Naive thymus-derived CD4-positive, alpha-beta T cell (primary cell): ENCODE results near the gene MRPL33. TPM values are rescaled to one million over a fixed set of nuclear protein-coding genes. Genes with fewer than 3 reads are reported as not detected.

Experiments used
- ATAC-seq: fragments of 150-1000 bp; cut with Tn5 transposase; 2 replicates; pipeline ENCODE4 v1.10.0; 2021; ENCODE audit warnings: mild to moderate bottlenecking, moderate library complexity
- CTCF ChIA-PET: fragments of 350-600 bp; sonication (Branson Sonifier 250); formaldehyde crosslinking; loops from one replicate; lab custom pipeline; 2021; ENCODE audit warnings: antibody characterized with exemption; lab: Charles Lee
- POLR2A ChIA-PET: fragments of 350-600 bp; sonication (Branson Sonifier 250); formaldehyde crosslinking; loops from one replicate; lab custom pipeline; 2021; ENCODE audit warnings: antibody characterized with exemption, inconsistent platforms; lab: Charles Lee
- DNase-seq, 9 donors: peaks; one replicate each; pipeline versions ENCODE4 v3.0.0 to v3.0.0-alpha.2; 2020 to 2022; ENCODE audit warnings: mixed read lengths in 1 of 9
- H3K27ac ChIP-seq: one replicate; pipeline ENCODE4 v1.7.0; 2013; ENCODE audit warnings: mild to moderate bottlenecking, low read depth, low read length, moderate library complexity
- H3K27me3 ChIP-seq, 2 donors: one replicate each; pipeline ENCODE4 v1.7.0; 2013; ENCODE audit warnings: low read length in 2 of 2, mild to moderate bottlenecking in 2 of 2, moderate library complexity in 2 of 2; ENCODE audit not compliant: control insufficient read depth in 2 of 2, insufficient read depth in 2 of 2
- H3K36me3 ChIP-seq, 3 experiments: 1 replicate in 2 of 3; 2 replicates in 1 of 3; pipeline ENCODE4 v1.7.0; 2013; ENCODE audit warnings: low read length in 3 of 3, mild to moderate bottlenecking in 3 of 3, moderate library complexity in 1 of 3; ENCODE audit not compliant: insufficient read depth in 3 of 3, control insufficient read depth in 2 of 3
- H3K4me1 ChIP-seq, 2 donors: one replicate each; pipeline ENCODE4 v1.7.0; 2013; ENCODE audit warnings: low read length in 2 of 2, mild to moderate bottlenecking in 2 of 2, moderate library complexity in 1 of 2; ENCODE audit not compliant: control insufficient read depth in 2 of 2, insufficient read depth in 2 of 2
- H3K4me3 ChIP-seq: 2 replicates; pipeline ENCODE4 v1.7.0; 2013; ENCODE audit warnings: mild to moderate bottlenecking, low read length
- H3K9me3 ChIP-seq, 3 experiments: 1 replicate in 2 of 3; 2 replicates in 1 of 3; pipeline ENCODE4 v1.7.0; 2013; ENCODE audit warnings: low read length in 3 of 3; ENCODE audit not compliant: control insufficient read depth in 2 of 3
- H3K27ac Mint-ChIP-seq, 9 donors: one replicate each; pipeline ENCODE4 v1.8.0; 2020 to 2022; ENCODE audit warnings: mixed read lengths in 9 of 9, mild to moderate bottlenecking in 8 of 9, moderate library complexity in 5 of 9, inconsistent platforms in 2 of 9
- H3K27me3 Mint-ChIP-seq, 5 donors: one replicate each; pipeline ENCODE4 v1.8.0; 2021 to 2022; ENCODE audit warnings: mixed read lengths in 5 of 5, mild to moderate bottlenecking in 1 of 5
- H3K36me3 Mint-ChIP-seq, 5 donors: one replicate each; pipeline ENCODE4 v1.8.0; 2020 to 2022; ENCODE audit warnings: mixed read lengths in 5 of 5, mild to moderate bottlenecking in 3 of 5, inconsistent platforms in 1 of 5
- H3K4me1 Mint-ChIP-seq, 7 donors: one replicate each; pipeline ENCODE4 v1.8.0; 2020 to 2022; ENCODE audit warnings: mixed read lengths in 7 of 7, mild to moderate bottlenecking in 3 of 7, inconsistent platforms in 1 of 7
- H3K4me3 Mint-ChIP-seq, 10 donors: one replicate each; pipeline ENCODE4 v1.8.0; 2020 to 2022; ENCODE audit warnings: mild to moderate bottlenecking in 10 of 10, mixed read lengths in 10 of 10, moderate library complexity in 6 of 10, inconsistent platforms in 2 of 10
- H3K9me3 Mint-ChIP-seq, 11 donors: one replicate each; pipeline ENCODE4 v1.8.0; 2020 to 2022; ENCODE audit warnings: mixed read lengths in 11 of 11, mild to moderate bottlenecking in 4 of 11, inconsistent platforms in 1 of 11, moderate library complexity in 1 of 11
- intact Hi-C, 2 donors: fragments of 100-400 bp; cut with micrococcal nuclease; formaldehyde crosslinking; loops; one replicate each; pipeline ENCODE4 v1.15.1; 2023
- polyA plus RNA-seq, 2 donors: library from polyadenylated mRNA; unstranded; fragments of 300-500 nt; fragmentation: Illumina TruSeq; gene quantifications; one replicate each; pipeline ENCODE4 v1.2.3, GENCODE V29; 2021
- total RNA-seq, 6 experiments: library from RNA in 5 of 6; stranded (reverse) in 5 of 6; gene quantifications; 1 replicate in 5 of 6; 2 replicates in 1 of 6; pipeline ENCODE4 v1.2.3 and lab custom pipeline; 2021 to 2026

The MRPL33 gene
- total and polyA plus RNA-seq, 7 experiments from 2014 or later, result 27.3 to 233 (median 38.8) TPM

DNA sequence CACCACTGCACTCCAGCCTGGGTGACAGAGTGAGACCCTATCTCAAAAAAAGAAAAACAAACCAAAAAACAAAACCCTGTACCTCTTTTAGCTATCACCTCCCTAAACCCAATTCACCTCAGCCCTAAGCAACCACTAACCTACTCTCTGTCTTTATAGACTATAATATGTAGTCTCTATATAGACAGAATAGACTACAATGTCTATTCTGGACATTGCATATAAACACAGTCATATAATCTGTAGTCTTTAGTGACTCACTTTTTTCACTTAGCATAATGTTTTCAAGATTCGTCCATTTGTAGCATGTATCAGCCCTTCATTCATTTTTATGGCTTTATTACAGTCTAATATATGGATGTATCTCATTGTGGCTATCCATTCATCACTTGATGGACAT is 37.2 kb upstream of the MRPL33 start:
- DNase-seq (no peak), ATAC-seq (no peak)
- Histone ChIP-seq H3K9me3 (no peaks in the 10 kb centered on the region), H3K27me3 (no peaks in the 10 kb centered on the region), H3K36me3 (no peaks in the 10 kb centered on the region), H3K27ac (no peak overlapping the region), H3K4me1 (peaks cover 5 to 15% of the 10 kb centered on the region in 2 donors), H3K4me3 (no peak overlapping the region)
- H3K27ac Mint-ChIP-seq, result peak overlapping the region in 3 of 9 donors; percentile 62 to 75 (median 72)
- peaks cover 0 to 3% (median 0%) of the 10 kb centered on the region in 11 donors for H3K9me3 Mint-ChIP-seq
- H3K27me3 Mint-ChIP-seq, result no peaks in the 10 kb centered on the region
- intact Hi-C loops, result loop anchor here in 1 of 2 donors (2.0 kb wide), 1 partner anchor 36 kb away; the partner anchor contains the start of gene MRPL33
- H3K4me3 Mint-ChIP-seq, result peak overlapping the region in 6 of 10 donors; percentile 46 to 82 (median 74)
- CTCF ChIA-PET, result no interaction called here
- peaks cover 11 to 30% (median 14%) of the 10 kb centered on the region in 7 donors for H3K4me1 Mint-ChIP-seq
- POLR2A ChIA-PET, result no interaction called here
- H3K36me3 Mint-ChIP-seq, result peaks cover 0 to 1% (median 0%) of the 10 kb centered on the region in 5 donors

DNA sequence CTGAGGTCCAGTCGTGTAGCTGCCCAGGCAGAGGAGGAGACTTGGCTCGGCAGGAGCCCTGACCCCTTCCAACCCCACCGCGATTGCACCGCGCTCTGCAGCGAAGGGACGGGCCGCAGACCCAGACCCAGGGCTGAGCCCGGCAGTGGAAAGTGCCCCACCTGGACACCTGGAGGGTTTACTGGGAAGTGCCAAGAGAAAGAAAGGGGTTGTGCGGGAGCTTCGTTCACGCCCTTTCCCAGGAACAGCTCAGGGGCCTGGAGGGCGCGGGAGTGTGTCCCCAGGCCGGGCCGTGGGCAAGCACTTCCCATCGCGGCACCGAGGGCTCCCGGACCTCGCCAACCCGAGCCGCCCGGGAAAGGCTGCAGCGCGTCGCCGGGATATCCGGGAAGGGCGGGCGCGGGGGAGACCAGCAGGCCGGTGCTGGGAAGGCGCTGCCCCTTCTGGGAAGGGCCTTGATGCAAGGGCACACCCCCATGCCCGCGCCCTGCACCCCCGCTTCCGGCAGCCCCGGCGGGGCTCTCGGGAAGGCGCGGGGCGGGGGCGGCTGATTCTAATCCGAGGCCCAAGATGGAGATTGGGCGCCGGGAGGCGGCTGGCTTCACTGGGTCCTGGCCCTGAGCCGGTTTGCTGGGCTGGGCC is 36.1 kb upstream of the MRPL33 start:
- Histone ChIP-seq H3K4me3 (peak overlapping the region; percentile 57), H3K27me3 (no peaks in the 10 kb centered on the region), H3K36me3 (no peaks in the 10 kb centered on the region), H3K4me1 (peaks cover 5 to 15% of the 10 kb centered on the region in 2 donors), H3K9me3 (no peaks in the 10 kb centered on the region), H3K27ac (peak overlapping the region; percentile 27)
- H3K27me3 Mint-ChIP-seq, result no peaks in the 10 kb centered on the region
- peaks cover 6 to 25% (median 14%) of the 10 kb centered on the region in 7 donors for H3K4me1 Mint-ChIP-seq
- H3K27ac Mint-ChIP-seq, result peak overlapping the region; percentile 2 to 87 (median 72)
- ChIA-PET POLR2A (no interaction called here), CTCF (interaction anchor here (1.2 kb wide), 1 partner anchor 51 kb away, joined by 4 read pairs; no protein-coding TSS in a partner anchor)
- peak overlapping the region; percentile 59 to 82 (median 74) for H3K4me3 Mint-ChIP-seq
- H3K36me3 Mint-ChIP-seq, result peaks cover 0 to 1% (median 0%) of the 10 kb centered on the region in 5 donors
- ATAC-seq, result peak; percentile 81
- H3K9me3 Mint-ChIP-seq, result peaks cover 0 to 3% (median 0%) of the 10 kb centered on the region in 11 donors
- peak; percentile 23 to 71 (median 49) for DNase-seq
- intact Hi-C loops, result loop anchor here in 1 of 2 donors (2.0 kb wide), 1 partner anchor 35 kb away; the partner anchor contains the start of gene MRPL33

DNA sequence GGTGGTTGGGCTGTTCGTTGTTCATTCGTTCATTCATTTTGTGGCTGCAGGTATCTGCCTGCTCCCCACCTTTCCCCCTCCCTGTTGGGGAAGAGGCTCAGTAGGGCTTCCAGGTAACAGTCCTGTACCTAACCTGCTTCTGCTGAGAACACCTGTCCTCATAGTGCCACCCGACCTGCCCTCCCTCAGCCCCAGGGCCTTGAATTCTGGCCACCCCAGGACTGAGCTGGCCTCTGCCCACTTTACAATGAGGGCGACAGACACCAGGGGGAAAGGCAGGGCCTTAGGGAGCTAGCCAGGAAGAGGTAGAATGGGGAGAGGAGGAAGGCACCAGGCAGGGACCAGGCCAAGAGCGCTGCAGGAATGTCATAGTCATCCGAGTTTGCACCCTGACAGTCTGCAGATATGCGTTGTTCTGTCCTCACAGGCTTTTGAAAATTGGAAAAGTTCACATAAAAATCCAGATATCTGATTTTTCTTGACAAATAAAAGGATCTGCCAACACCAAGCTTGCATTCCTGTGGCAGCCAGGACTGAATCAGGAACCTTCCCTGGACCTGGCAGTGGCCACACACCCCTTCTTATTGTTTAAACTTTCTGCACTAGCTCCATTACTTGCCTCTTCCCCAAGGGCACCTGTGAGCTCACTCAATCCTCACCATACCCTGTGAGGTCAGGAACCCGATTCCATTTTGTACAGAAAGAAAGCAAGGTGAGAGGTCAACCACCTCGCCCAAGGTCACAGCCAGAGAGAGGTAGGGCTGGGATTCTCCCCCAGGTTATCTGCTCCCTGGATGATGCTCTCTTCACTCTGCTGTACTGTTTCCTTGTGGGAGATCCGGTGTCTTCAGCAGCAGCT is 35.3 kb upstream of the MRPL33 start:
- Histone ChIP-seq H3K27me3 (no peaks in the 10 kb centered on the region), H3K27ac (peak overlapping the region; percentile 27), H3K9me3 (no peaks in the 10 kb centered on the region), H3K36me3 (no peaks in the 10 kb centered on the region), H3K4me3 (peak overlapping the region; percentile 57), H3K4me1 (peaks cover 5 to 15% of the 10 kb centered on the region in 2 donors)
- Mint-ChIP-seq H3K4me3 (peak overlapping the region; percentile 56 to 82 (median 73)), H3K9me3 (peaks cover 0 to 3% (median 0%) of the 10 kb centered on the region in 11 donors), H3K36me3 (peaks cover 0 to 1% (median 0%) of the 10 kb centered on the region in 5 donors), H3K27me3 (peaks cover 0 to 1% (median 0%) of the 10 kb centered on the region in 5 donors), H3K4me1 (peaks cover 6 to 25% (median 14%) of the 10 kb centered on the region in 7 donors), H3K27ac (peak overlapping the region in 8 of 9 donors; percentile 36 to 77 (median 71))
- ATAC-seq, result peak; percentile 14
- intact Hi-C loops, result no loop called here
- ChIA-PET POLR2A (no interaction called here), CTCF (interaction anchor here (1.2 kb wide), 1 partner anchor 52 kb away, joined by 4 read pairs; no protein-coding TSS in a partner anchor)
- DNase-seq, result no peak

DNA sequence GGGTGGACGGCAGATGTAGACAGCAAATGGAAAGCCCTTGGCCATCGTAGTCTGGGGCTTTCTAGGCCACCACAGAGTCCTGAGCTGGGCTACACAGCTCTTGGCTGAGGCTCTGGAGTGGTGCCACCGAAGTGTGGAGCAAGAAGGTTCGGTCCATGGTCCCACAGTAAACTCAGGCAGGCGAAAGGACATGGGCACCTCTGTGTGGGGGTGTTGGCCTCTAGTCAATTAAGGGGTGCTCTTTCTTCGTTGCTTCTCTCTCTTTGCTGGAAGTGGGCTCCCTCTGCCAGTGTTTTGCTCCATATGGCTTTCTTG is 34.7 kb upstream of the MRPL33 start:
- peak overlapping the region in 1 of 9 donors; percentile 71 for H3K27ac Mint-ChIP-seq
- ATAC-seq, result no peak
- CTCF ChIA-PET, result interaction anchor here (1.2 kb wide), 1 partner anchor 53 kb away, joined by 4 read pairs; no protein-coding TSS in a partner anchor

DNA sequence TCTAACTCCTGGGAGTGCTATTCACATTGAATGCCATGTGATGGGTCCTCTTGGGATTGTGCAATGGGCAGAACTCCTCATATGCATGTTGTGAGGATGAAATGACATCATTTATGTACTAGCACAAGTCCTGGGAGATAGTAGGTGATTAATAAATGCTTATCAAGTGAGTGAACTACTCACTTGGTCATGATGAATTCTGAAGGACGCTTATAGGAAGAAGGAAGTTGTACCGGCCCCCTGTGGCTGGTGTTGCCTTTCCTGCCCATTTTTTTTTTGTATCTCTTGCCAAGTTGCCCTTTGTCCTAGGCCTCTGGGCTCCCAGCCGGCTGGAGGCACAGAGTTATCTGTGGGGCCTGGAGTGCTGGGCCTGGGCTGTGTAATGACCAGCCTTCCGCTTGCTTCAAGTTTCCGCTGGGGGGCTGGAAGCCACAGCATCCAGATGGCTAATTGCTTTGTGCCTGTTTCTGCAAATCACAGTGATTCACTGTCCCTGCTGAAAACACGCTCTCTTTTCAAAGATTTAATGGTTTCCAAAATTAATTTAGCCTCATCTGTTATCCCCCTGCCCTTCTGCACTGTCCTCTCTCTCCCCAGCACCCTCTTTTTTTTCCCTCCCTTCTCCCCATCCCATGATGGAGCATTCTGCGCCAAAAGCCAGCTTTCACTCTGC is 33.7 kb upstream of the MRPL33 start:
- ATAC-seq (no peak), DNase-seq (no peak)
- CTCF ChIA-PET, result no interaction called here
- H3K27me3 Mint-ChIP-seq, result peaks cover 0 to 2% (median 0%) of the 10 kb centered on the region in 5 donors
- H3K4me3 Mint-ChIP-seq, result no peak overlapping the region
- Histone ChIP-seq H3K27me3 (no peaks in the 10 kb centered on the region), H3K4me3 (no peak overlapping the region), H3K9me3 (no peaks in the 10 kb centered on the region), H3K27ac (no peak overlapping the region), H3K36me3 (no peaks in the 10 kb centered on the region), H3K4me1 (peaks cover 5 to 15% of the 10 kb centered on the region in 2 donors)
- H3K27ac Mint-ChIP-seq, result no peak overlapping the region
- peaks cover 0 to 1% (median 0%) of the 10 kb centered on the region in 5 donors for H3K36me3 Mint-ChIP-seq
- intact Hi-C loops, result no loop called here
- H3K9me3 Mint-ChIP-seq, result peaks cover 0 to 3% (median 0%) of the 10 kb centered on the region in 11 donors
- POLR2A ChIA-PET, result interaction anchor here (0.8 kb wide), 1 partner anchor 12 kb away, joined by 3 read pairs; no protein-coding TSS in a partner anchor
- peaks cover 6 to 25% (median 14%) of the 10 kb centered on the region in 7 donors for H3K4me1 Mint-ChIP-seq

More for the DNA sequence above, 34.7 kb upstream of the MRPL33 start:
- Mint-ChIP-seq H3K9me3 (peaks cover 0 to 3% (median 0%) of the 10 kb centered on the region in 11 donors), H3K4me1 (peaks cover 6 to 25% (median 14%) of the 10 kb centered on the region in 7 donors), H3K36me3 (peaks cover 0 to 1% (median 0%) of the 10 kb centered on the region in 5 donors), H3K4me3 (peak overlapping the region in 9 of 10 donors; percentile 7 to 74 (median 49)), H3K27me3 (peaks cover 0 to 2% (median 0%) of the 10 kb centered on the region in 5 donors)
- Histone ChIP-seq H3K27me3 (no peaks in the 10 kb centered on the region), H3K9me3 (no peaks in the 10 kb centered on the region), H3K4me1 (peaks cover 5 to 15% of the 10 kb centered on the region in 2 donors), H3K27ac (no peak overlapping the region), H3K4me3 (no peak overlapping the region), H3K36me3 (no peaks in the 10 kb centered on the region)
- POLR2A ChIA-PET, result interaction anchor here (0.8 kb wide), 1 partner anchor 11 kb away, joined by 3 read pairs; no protein-coding TSS in a partner anchor
- intact Hi-C loops, result no loop called here
- no peak for DNase-seq
